ENCODE measurements around the gene PMPCA. TPM values are rescaled to one million over a fixed set of nuclear protein-coding genes. Genes with fewer than 3 reads are reported as not detected.
"Not testable (repeated sequence)": the region's sequence is repeated elsewhere in the genome, so short reads cannot be mapped to it uniquely, and the experiment has no call there.

PMPCA gene
- total RNA-seq, 1 experiment from 2014 or later: 58.4 TPM

GRCh38 chr9:136404801-136405136 lies 5.7 kb upstream of the PMPCA start:
- no peak for DNase-seq (ENCODE audit: low read depth in 1 of 2, low spot score in 2 of 2)
- Histone ChIP-seq H3K9me3 (replicated peaks) (no peaks in the 10 kb centered on the region), H3K4me1 (replicated peaks) (peaks cover 14% of the 10 kb centered on the region), H3K4me3 (no peak overlapping the region), H3K36me3 (peaks cover 54% of the 10 kb centered on the region), H3K27me3 (replicated peaks) (no peaks in the 10 kb centered on the region), H3K27ac (no peak overlapping the region)

DNA sequence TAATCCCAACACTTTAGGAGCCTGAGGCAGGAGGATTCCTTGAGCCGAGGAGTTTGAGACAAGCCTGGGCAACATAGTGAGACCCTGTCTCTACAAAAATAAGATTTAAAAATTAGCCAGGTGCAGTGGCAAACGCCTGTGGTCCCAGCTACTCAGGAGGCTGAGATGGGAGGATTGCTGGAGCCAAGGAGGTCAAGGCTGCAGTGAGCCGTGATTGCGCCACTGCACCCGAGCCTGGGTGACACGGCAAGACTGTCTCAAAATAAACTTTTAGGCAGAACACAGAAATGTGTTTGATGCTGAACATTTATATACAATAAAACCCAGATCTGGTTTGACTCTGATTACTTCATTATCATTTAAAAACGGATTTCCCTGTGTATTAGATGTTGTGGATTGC lies 5.0 kb upstream of the PMPCA start:
- no peak overlapping the region for H3K27ac ChIP-seq
- peaks cover 11% of the 10 kb centered on the region for H3K4me1 ChIP-seq (replicated peaks)
- H3K27me3 ChIP-seq (replicated peaks): no peaks in the 10 kb centered on the region
- H3K4me3 ChIP-seq: no peak overlapping the region
- no peaks in the 10 kb centered on the region for H3K9me3 ChIP-seq (replicated peaks)
- H3K36me3 ChIP-seq: peaks cover 50% of the 10 kb centered on the region
- DNase-seq (ENCODE audit: low read depth in 1 of 2, low spot score in 2 of 2): no peak

DNA sequence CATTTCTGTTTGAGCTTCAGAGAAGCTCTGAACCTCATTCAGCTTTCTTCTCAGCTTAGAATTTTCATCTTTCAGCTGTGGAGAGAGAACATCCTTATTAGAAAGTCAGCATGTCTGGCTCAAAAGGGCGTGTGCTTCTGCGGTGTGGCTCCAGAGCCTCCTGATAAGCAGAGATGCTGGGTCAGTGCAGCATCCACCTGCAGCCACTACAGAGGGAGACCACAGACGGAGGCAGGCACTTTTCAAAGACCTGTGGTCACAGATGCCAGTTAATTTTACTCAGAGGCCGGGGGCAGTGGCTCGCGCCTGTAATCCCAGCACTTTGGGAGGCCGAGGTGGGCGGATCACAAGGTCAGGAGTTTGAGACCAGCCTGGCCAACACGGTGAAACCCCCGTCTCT lies 4.6 kb upstream of the PMPCA start:
- peaks cover 12% of the 10 kb centered on the region for H3K4me1 ChIP-seq (replicated peaks)
- H3K36me3 ChIP-seq: peaks cover 54% of the 10 kb centered on the region
- not testable (repeated sequence) for H3K27ac ChIP-seq; H3K27me3 ChIP-seq (replicated peaks); H3K9me3 ChIP-seq (replicated peaks); H3K4me3 ChIP-seq; DNase-seq (ENCODE audit: low read depth in 1 of 2, low spot score in 2 of 2)

- H3K9me3 ChIP-seq (replicated peaks); DNase-seq (ENCODE audit: low read depth in 1 of 2, low spot score in 2 of 2); H3K27ac ChIP-seq; H3K27me3 ChIP-seq (replicated peaks); H3K4me3 ChIP-seq: not testable (repeated sequence)
- H3K4me1 ChIP-seq (replicated peaks): peaks cover 23% of the 10 kb centered on the region
- H3K36me3 ChIP-seq: peaks cover 56% of the 10 kb centered on the region
Measured at GRCh38 chr9:136407061-136407460, 3.4 kb upstream of the PMPCA start.

GRCh38 chr9:136407911-136408310 lies 2.5 kb upstream of the PMPCA start:
- Histone ChIP-seq H3K36me3 (peaks cover 64% of the 10 kb centered on the region), H3K4me1 (replicated peaks) (peaks cover 24% of the 10 kb centered on the region), H3K4me3 (no peak overlapping the region), H3K27ac (no peak overlapping the region), H3K9me3 (replicated peaks) (no peaks in the 10 kb centered on the region), H3K27me3 (replicated peaks) (no peaks in the 10 kb centered on the region)
- DNase-seq (ENCODE audit: low read depth in 1 of 2, low spot score in 2 of 2): no peak

DNA sequence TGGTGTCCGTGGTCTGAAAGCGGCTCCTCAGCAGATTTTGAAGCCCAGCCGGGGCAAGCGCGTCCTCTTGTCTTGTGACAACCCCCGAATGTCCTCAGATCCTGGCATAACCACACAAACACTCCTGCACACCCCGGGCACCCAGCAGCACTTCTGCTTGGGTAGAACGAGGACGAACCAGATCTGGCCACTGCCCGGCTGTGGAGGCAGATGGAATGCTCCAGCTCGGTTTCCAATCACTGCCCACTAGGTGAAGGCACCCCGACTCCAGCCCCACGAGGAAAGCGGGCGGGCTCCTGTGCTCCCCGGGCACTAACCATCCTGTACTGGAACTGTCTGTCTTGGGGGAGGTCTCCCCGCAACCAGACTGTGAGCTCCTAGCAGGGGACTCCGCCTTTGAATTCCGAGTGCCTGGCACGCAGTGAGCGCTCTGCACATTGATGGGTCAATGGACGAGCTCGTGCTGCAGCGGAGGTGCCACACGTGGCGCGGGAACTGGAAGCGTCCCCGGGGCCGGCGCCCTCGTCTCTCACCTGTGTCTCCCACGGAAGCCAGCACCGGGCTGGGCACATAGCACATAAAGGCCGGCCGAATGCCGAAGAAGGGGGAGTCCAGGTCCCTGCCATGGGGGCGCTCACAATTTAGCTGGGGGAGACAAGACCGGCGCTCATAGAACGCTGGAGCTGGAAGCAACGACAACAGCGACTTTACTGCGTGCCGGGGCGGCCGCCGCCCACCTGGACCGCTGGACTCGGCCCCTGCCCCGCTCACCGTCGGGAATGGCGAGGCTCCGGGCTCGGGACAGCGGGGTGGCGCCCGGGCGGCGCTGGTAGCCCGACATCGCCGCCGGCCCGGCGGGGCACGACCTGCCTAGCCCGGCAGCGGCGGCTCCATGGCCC lies 652 bp upstream of the PMPCA start:
- Histone ChIP-seq H3K9me3 (replicated peaks) (no peaks in the 10 kb centered on the region), H3K36me3 (peaks cover 69% of the 10 kb centered on the region), H3K27me3 (replicated peaks) (no peaks in the 10 kb centered on the region), H3K27ac (0 out of 2 replicates have a peak overlapping the region, but pooled peaks have one; percentile 39), H3K4me3 (peak overlapping the region; percentile 99), H3K4me1 (replicated peaks) (peaks cover 24% of the 10 kb centered on the region)
- DNase-seq (ENCODE audit: low read depth in 1 of 2, low spot score in 2 of 2): peak; percentile 35 to 50

- Histone ChIP-seq H3K36me3 (peaks cover 70% of the 10 kb centered on the region), H3K4me3 (peak overlapping the region; percentile 99), H3K27ac (no peak overlapping the region)
Measured at GRCh38 chr9:136411378-136411777, 920 bp downstream of the PMPCA start.

GRCh38 chr9:136412962-136413361 lies 2.5 kb downstream of the PMPCA start:
- no peak for DNase-seq (ENCODE audit: low read depth in 1 of 2, low spot score in 2 of 2)
- Histone ChIP-seq H3K4me3 (no peak overlapping the region), H3K27ac (no peak overlapping the region), H3K4me1 (replicated peaks) (peaks cover 24% of the 10 kb centered on the region), H3K36me3 (peaks cover 75% of the 10 kb centered on the region), H3K9me3 (replicated peaks) (no peaks in the 10 kb centered on the region), H3K27me3 (replicated peaks) (no peaks in the 10 kb centered on the region)

More at GRCh38 chr9:136411378-136411777, 920 bp downstream of the PMPCA start:
- DNase-seq (ENCODE audit: low read depth in 1 of 2, low spot score in 2 of 2): no peak
- Histone ChIP-seq H3K9me3 (replicated peaks) (no peaks in the 10 kb centered on the region), H3K4me1 (replicated peaks) (peaks cover 24% of the 10 kb centered on the region), H3K27me3 (replicated peaks) (no peaks in the 10 kb centered on the region)

- Histone ChIP-seq H3K9me3 (replicated peaks) (no peaks in the 10 kb centered on the region), H3K27ac (no peak overlapping the region), H3K4me1 (replicated peaks) (peaks cover 7% of the 10 kb centered on the region; the same call in 1 of the 2 replicates), H3K4me3 (no peak overlapping the region), H3K27me3 (replicated peaks) (no peaks in the 10 kb centered on the region), H3K36me3 (peaks cover 91% of the 10 kb centered on the region)
- no peak for DNase-seq (ENCODE audit: low read depth in 1 of 2, low spot score in 2 of 2)
Measured at GRCh38 chr9:136416427-136416826, 6.0 kb downstream of the PMPCA start.

GRCh38 chr9:136416914-136417313 lies 6.5 kb downstream of the PMPCA start:
- DNase-seq (ENCODE audit: low read depth in 1 of 2, low spot score in 2 of 2): no peak
- Histone ChIP-seq H3K4me3 (no peak overlapping the region), H3K4me1 (replicated peaks) (0 out of 2 replicates have a peak, but pooled peaks cover 2% of the 10 kb centered on the region), H3K27me3 (replicated peaks) (no peaks in the 10 kb centered on the region), H3K27ac (no peak overlapping the region), H3K36me3 (peaks cover 93% of the 10 kb centered on the region), H3K9me3 (replicated peaks) (no peaks in the 10 kb centered on the region)

DNA sequence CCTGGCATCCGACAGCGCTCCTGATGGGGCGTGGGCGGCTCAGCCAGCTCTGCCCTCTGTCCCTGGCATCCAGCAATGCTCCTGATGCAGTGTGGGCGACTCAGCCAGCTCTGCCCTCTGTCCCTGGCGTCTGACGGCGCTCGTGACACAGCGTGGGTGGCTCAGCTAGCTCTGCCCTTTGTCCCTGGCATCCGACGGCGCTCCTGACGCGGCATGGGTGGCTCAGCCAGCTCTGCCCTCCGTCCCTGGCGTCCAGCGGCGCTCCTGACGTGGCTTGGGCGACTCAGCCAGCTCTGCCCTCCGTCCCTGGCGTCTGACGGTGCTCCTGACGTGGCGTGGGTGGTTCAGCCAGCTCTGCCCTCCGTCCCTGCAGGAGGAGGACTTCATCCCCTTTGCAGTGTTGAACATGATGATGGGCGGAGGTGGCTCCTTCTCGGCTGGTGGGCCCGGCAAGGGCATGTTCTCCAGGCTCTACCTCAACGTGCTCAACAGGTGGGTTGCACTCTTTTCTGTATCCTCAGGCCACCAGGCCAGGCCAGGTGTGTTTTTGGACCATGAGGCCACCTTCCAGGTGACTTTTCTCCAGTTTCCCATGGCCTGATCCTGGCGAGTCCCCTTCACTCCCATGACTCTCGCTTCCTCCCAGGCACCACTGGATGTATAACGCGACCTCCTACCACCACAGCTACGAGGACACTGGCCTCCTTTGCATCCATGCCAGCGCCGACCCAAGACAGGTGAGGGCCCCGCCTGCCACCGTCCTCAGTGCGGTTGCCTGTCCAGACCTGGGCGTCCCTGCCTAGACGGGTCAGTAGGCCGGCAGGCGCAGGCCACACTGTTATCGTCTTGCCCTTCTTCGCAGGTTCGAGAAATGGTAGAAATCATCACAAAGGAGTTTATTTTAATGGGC lies 8.0 kb downstream of the PMPCA start:
- Histone ChIP-seq H3K27me3 (replicated peaks) (no peaks in the 10 kb centered on the region), H3K36me3 (peaks cover 94% of the 10 kb centered on the region), H3K4me3 (no peak overlapping the region), H3K4me1 (replicated peaks) (no peaks in the 10 kb centered on the region), H3K27ac (no peak overlapping the region), H3K9me3 (replicated peaks) (no peaks in the 10 kb centered on the region)
- no peak for DNase-seq (ENCODE audit: low read depth in 1 of 2, low spot score in 2 of 2)

- H3K27ac ChIP-seq: no peak overlapping the region
- DNase-seq (ENCODE audit: low read depth in 1 of 2, low spot score in 2 of 2): no peak
- H3K9me3 ChIP-seq (replicated peaks): no peaks in the 10 kb centered on the region
- H3K27me3 ChIP-seq (replicated peaks): no peaks in the 10 kb centered on the region
- H3K4me3 ChIP-seq: no peak overlapping the region
- peaks cover 94% of the 10 kb centered on the region for H3K36me3 ChIP-seq
- no peaks in the 10 kb centered on the region for H3K4me1 ChIP-seq (replicated peaks)
Measured at GRCh38 chr9:136419092-136419420, 8.6 kb downstream of the PMPCA start.

GRCh38 chr9:136421791-136422190 lies 11.3 kb downstream of the PMPCA start:
- Histone ChIP-seq H3K27ac (no peak overlapping the region), H3K9me3 (replicated peaks) (no peaks in the 10 kb centered on the region), H3K4me3 (no peak overlapping the region), H3K4me1 (replicated peaks) (no peaks in the 10 kb centered on the region), H3K27me3 (replicated peaks) (no peaks in the 10 kb centered on the region), H3K36me3 (peaks cover 80% of the 10 kb centered on the region)
- DNase-seq (ENCODE audit: low read depth in 1 of 2, low spot score in 2 of 2): no peak

DNA sequence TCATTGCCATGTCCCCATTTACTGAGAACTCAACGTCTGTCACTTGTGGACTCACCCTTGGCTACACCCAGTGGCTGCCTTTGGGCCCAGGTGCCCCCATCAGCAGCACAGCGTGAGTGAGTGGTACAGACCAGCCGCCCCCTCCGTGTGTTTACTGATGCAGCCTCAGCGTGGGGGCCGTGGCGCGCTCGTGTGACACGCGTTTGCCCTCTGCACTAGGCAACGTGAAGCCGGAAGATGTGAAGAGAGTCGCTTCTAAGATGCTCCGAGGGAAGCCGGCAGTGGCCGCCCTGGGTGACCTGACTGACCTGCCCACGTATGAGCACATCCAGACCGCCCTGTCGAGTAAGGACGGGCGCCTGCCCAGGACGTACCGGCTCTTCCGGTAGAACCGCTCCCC lies 12.4 kb downstream of the PMPCA start:
- Histone ChIP-seq H3K27me3 (replicated peaks) (no peaks in the 10 kb centered on the region), H3K27ac (no peak overlapping the region), H3K4me1 (replicated peaks) (no peaks in the 10 kb centered on the region), H3K4me3 (no peak overlapping the region), H3K9me3 (replicated peaks) (no peaks in the 10 kb centered on the region), H3K36me3 (peaks cover 71% of the 10 kb centered on the region)
- no peak for DNase-seq (ENCODE audit: low read depth in 1 of 2, low spot score in 2 of 2)
